Activated CD8-positive, alpha-beta memory T cell treated with anti-CD3 and anti-CD28 coated beads for 1 hour (primary cell): ENCODE data around the gene AHRR.

Source experiments
- DNase-seq, 2 donors: peaks; one replicate each; pipeline ENCODE4 v3.0.0-alpha.2; 2020; ENCODE audit warnings: low read depth in 1 of 2; ENCODE audit errors: extremely low read depth in 1 of 2

AHRR gene

DNA sequence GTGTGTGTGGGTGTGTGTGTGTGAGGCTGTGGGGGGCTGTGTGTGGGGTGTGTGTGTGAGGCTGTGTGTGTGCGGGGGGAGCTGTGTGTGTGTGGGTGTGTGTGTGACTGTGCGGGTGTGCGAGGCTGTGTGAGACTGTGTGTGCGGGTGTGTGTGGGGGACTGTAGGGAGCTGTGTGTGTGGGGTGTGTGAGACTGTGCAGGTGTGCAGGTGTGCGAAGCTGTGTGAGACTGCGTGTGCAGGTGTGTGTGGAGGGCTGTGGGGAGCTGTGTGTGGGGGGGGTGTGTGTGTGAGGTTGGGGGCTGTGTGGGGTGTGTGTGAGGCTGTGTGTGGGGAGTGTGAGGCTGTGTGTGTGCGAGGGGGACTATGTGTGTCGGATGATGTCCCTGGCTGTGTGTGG is 23.2 kb downstream of the AHRR start:
- DNase-seq, result no peak

GRCh38 chr5:345404-346195 is 24.1 kb downstream of the AHRR start:
- DNase-seq, result no peak

- DNase-seq, result no peak
Observed at GRCh38 chr5:346229-346935, 24.9 kb downstream of the AHRR start.

GRCh38 chr5:347712-348284 is 26.3 kb downstream of the AHRR start:
- DNase-seq, result no peak

GRCh38 chr5:348726-349125 is 27.2 kb downstream of the AHRR start:
- DNase-seq, result no peak

GRCh38 chr5:350355-350754 is 28.8 kb downstream of the AHRR start:
- no peak for DNase-seq

GRCh38 chr5:351084-351920 is 29.8 kb downstream of the AHRR start:
- DNase-seq, result no peak

DNA sequence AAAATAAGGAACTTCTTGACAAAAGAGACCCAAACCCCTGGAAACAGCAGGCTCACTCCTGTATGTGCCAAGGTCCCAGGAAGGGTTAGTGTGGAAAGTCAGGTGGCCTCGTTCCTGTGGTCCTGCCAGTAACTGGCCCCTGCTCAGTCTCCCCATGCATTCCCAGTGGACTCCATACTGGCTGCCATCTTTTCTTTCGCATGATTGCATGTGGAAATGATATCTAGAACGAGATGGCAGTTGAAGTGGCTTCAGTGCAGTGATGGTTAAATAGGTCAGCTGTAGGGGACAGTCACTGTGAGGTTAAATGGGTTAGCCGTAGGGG is 30.4 kb downstream of the AHRR start:
- no peak for DNase-seq

DNA sequence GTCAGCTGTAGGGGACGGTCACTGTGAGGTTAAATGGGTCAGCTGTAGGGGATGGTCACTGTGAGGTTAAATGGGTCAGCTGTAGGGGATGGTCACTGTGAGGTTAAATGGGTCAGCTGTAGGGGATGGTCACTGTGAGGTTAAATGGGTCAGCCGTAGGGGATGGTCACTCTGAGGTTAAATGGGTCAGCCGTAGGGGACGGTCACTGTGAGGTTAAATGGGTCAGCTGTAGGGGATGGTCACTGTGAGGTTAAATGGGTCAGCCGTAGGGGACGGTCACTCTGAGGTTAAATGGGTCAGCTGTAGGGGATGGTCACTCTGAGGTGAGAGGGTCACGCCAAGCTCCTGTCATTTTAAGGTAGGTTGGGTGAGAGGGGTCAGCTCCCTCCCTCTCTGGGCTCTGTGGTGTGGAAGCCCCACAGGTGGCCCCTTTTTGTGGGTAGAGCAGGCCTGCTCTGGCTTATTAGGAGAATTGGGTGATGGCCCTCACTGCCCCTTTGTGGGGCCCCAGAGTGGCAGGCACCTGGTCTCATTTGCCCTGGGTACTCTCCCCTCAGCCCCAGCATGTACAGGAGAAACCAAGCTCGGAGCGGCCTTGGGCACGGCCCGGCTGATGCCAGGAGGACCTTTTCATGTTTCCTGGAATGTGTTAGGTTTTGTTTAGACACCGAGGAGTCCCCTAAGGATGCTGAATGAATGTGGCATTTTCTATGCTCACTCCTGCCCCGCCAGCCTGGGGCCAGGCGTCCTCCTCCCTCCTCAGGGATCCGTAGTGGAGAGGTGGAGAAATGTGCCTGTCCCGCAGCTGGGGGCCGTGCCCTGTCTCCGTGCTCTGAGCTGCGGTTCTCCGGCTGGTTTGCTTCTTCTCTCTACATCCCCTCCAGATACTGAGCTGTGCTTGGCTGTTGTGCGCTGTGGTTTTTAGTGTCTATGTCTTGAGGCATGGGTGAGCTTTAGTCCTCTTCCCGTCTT is 31.4 kb downstream of the AHRR start:
- DNase-seq, result no peak

- no peak for DNase-seq
Observed at GRCh38 chr5:353612-354580, 32.4 kb downstream of the AHRR start.

GRCh38 chr5:354581-355378 is 33.3 kb downstream of the AHRR start:
- DNase-seq, result no peak

DNA sequence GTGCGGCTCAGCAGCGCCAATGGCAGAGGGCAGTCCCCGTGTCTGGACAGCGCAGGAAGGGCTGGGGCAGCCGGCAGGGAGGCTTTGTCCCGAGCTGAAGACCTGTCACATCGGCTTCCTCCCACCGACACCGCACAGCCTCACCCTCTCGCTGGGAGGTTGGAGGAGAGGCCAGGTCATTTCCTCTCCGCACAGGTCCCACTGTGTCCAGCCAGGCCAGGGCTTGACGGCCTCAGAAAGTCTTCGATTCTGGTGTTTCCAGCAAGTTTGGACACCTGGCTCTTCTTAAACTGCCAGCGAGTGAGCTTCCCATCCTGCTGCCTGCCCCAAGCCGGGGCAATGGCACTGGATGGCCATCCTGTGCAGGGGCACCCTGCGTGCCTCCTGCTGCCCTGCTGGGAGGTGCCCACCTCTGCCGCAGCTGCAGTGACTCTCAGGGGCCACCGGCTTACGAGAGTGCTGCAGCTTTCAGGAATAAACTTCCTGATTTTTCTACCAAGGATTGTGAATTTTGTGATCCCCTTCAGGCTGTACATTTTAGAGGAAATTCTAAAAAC is 33.9 kb downstream of the AHRR start:
- DNase-seq, result no peak

DNA sequence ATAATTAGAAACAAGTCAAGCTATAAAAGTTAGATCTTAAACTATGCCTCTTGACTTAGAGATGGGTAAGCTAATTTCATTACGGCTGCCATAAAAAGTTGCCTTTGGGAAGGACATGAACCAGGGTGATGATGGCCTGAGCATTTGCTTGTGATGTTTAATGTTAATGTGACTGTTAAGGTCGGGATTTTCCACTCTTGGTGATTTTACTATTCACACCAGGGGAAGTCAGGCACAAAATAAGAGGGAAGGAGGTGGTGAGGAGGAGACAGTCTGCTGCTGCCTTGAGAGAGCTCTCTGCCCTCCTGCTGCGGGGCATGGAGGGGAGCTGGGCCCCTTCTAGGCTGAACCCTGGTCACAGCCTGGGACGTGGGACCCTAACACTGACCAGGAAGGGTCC is 34.4 kb downstream of the AHRR start:
- DNase-seq, result no peak

DNA sequence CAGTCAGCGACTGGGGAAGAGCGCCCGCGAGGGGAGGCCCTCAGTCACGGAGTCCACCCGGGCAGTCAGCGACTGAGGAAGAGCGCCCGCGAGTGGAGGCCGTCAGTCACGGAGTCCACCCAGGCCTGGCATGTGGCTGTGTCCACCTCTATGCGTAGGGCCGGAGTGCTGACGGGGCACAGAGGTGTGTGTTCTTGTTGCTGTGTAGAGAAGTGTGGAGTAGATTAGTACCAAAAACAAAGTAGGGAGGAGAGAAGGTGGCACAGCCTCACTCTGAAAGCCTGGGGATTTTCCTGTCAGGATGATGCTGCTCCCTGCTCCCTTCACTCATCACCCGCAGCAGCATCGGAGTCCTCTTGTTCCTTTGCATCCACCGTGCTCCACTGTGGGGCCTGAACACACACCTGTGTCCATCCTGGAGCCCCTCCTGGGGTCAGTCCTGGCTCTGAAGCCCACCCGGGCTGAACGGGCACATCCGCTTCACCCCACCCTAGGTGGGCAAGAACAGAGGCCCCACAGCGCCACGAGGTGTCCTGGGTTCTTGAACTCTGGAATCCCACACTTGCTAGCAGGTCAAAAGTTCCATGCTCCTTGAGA is 37.9 kb downstream of the AHRR start:
- DNase-seq, result no peak

- DNase-seq, result no peak
Observed at GRCh38 chr5:360257-361027, 38.9 kb downstream of the AHRR start.

GRCh38 chr5:362189-362588 is 40.7 kb downstream of the AHRR start:
- DNase-seq, result no peak
